SK-N-SH (cell line): ENCODE results near the gene CDCA8.

ENCODE experiments used
- CTCF ChIP-seq: fragments of 200-600 bp; sonication (generic); IDR thresholded peaks from 2 replicates; pipeline ENCODE4 v1.6.1; 2017; ENCODE audit warnings: antibody characterized with exemption, mild to moderate bottlenecking, moderate library complexity
- EZH2phosphoT487 ChIP-seq: fragments of 200-600 bp; sonication (generic); IDR thresholded peaks from 2 replicates; pipeline ENCODE4 v1.6.1; 2017; ENCODE audit warnings: low read depth, mixed run types, mild to moderate bottlenecking, antibody characterized with exemption, moderate library complexity, borderline replicate concordance

DNA sequence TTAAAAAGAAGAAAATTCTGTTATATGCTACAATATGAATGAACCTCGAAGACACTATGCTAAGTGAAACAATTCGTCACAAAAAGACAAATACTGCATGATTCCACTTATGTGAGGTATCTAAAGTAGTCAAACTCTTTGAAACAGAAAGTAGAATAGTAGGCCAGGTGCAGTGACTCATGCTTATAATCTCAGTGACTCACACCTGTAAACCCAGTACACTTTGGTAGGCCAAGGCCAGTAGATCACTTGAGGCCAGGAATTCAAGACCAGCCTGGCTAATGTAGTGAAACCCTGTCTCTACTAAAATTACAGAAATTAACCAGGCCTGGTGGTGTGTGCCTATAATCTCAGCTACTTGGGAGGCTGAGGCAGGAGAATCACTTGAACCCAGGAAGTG lies 46.9 kb downstream of the CDCA8 start:
- TF ChIP-seq CTCF = no peak
- TF ChIP-seq EZH2phosphoT487 = no peak
